ENCODE data around the gene NUDT13. TPM values are rescaled to one million over a fixed set of nuclear protein-coding genes. Genes with fewer than 3 reads are reported as not detected.

NUDT13 gene
- total RNA-seq (2022; extraction: Qiagen RNA extraction): 2.5 to 3.4 TPM (median 3.0 TPM) in 5 replicates

DNA sequence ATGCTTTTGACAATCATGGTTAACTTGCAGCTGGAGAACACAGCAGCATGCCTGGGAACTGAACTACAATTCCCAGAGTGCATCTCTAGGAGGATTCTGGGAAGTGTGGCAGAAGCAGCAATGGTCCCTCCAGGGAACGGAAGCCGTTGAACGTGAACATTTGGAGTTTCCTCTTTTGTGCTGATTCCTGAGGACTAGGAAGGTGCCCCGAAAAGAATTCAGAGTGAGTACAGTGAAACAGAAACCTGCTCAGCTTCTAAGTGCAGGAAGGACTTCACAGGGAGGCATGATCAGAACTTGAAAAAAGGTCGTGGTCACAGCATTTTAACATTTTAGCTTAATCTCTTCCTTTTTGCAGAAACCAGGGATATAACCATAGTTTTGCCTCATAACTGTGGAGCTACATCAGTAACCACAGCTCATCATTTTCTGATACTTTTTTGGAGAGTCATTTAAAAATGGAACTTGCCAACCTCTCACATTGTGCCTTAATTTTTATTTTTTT is at the start of gene NUDT13:
TSS of gene NUDT13 (plus strand) at position 111 of the 505 bp plus-strand sequence. CDS start 3,911 bp downstream, outside the sequence.

DNA sequence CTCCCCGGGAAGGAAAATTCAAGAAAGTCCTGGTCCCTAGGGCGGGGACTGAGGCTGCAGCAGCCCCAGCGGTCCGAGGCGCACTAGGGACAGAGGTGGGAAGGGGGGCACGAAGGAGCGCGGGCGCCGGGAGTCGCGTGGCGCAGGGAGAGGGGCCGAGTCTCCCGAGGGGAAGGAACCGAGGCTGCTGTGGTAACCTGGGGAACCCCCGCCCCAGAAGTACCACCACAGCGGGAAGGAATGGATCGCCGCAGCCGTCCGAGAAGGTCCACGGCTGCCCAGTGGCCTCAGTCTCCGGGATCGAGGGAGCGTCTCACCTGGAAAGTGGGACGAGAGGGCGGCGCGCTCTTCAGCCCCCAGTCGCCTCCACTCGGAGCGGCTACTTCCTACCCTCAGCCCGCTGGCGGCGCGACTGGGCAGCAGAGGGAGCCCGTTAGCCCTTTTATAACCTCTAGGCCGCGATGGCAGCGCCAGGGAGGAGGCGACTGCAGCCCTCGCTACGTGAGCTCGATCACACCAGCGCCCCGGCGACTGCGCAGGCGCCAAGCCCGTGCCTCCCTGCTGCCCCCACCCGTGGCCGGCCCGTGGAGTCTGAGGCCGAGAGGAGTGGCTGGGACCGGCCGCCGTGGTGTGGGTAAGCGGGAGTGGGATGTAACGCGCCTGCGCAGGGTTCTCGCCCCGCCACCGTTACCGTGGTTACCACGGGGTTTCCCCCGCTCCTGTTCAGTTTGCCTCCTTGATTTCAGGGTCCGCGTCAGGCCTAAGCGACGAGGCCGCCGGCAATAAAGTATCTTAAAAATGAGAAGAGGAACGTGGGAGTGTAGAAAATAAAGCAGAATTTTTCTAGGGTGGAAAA is 13.6 kb upstream of the NUDT13 start, which contains the start of gene P4HA1:
TSS of gene P4HA1 (minus strand) at position 418 of the 856 bp plus-strand sequence. CDS start 21,983 bp downstream, outside the sequence.

DNA sequence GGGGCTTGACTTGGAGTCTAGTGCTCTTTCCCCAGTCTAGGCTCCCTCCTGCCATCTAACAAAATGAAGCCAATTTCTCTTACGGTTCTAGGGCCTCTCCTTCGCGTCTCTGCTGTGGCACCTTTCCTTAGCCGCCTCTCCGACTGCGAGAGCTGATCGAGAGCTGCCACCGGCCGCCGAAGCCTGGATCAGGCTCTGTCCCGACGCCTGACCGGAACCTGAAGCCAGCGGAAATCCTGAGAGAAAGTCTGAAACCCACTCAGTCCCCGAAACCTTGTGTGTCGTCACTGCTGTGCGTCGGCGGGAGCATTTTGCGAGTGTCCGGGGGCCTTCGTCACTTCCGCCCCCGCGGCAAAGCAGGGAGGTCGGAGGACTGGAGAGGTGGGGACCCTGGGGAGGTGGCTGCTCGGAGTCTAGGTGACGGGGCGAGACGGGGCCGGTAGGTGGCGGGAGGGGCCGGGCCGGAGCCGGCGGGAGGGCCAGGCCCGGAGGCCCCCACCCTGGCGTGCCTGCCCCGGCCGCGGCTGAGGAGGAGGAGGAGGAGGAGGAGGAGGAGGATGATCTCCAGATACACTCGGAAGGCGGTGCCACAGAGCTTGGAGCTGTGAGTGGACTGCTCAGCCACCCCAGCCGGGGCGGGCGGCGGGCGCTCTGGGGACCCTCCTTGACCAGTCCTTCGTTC is 57.7 kb downstream of the NUDT13 start, which contains the start of the genes ECD and FAM149B1:
TSS of gene ECD (minus strand) at position 226 of the 682 bp plus-strand sequence. CDS start 4,071 bp downstream, outside the sequence.
TSS of gene FAM149B1 (plus strand) at position 337 of the 682 bp plus-strand sequence. CDS start at position 558, 221 bp downstream.

Other genes with a start within 250 kb of the NUDT13 start
- 0.05 to 0.07 TPM (median 0.06 TPM) in 3 of 5 replicates, not detected in the others for gene OIT3, start 216.7 kb upstream of the NUDT13 start, total RNA-seq (2022; extraction: Qiagen RNA extraction)
- not detected in 5 replicates for gene PLA2G12B, start 155.6 kb upstream of the NUDT13 start, total RNA-seq (2022; extraction: Qiagen RNA extraction)
- gene P4HA1, start 13.6 kb upstream of the NUDT13 start, total RNA-seq (2022; extraction: Qiagen RNA extraction): 19.0 to 33.1 TPM (median 22.2 TPM) in 5 replicates
- 24.0 to 30.5 TPM (median 25.2 TPM) in 5 replicates for gene ECD, start 57.6 kb downstream of the NUDT13 start, total RNA-seq (2022; extraction: Qiagen RNA extraction)
- gene FAM149B1, start 57.7 kb downstream of the NUDT13 start, total RNA-seq (2022; extraction: Qiagen RNA extraction): 6.6 to 7.9 TPM (median 7.1 TPM) in 5 replicates
- gene DNAJC9, start 136.8 kb downstream of the NUDT13 start, total RNA-seq (2022; extraction: Qiagen RNA extraction): 49.2 to 53.1 TPM (median 50.1 TPM) in 5 replicates
- gene MRPS16, start 142.2 kb downstream of the NUDT13 start, total RNA-seq (2022; extraction: Qiagen RNA extraction): 125 to 186 TPM (median 176 TPM) in 5 replicates
- 0.10 to 0.25 TPM (median 0.21 TPM) in 5 replicates for gene CFAP70, start 248.4 kb downstream of the NUDT13 start, total RNA-seq (2022; extraction: Qiagen RNA extraction)

Measured in A549 treated with CORT108297 at 1 μM for 4 hours (cell line).